B cell (primary cell): Measurements from ENCODE around the gene BTRC.

ENCODE experiments used
- CTCF ChIP-seq: fragments of 200-600 bp; IDR thresholded peaks from one replicate; pipeline ENCODE4 v1.8.0; 2022; ENCODE audit warnings: antibody characterized with exemption, mild to moderate bottlenecking
- EZH2 ChIP-seq: IDR thresholded peaks from 2 replicates; pipeline ENCODE4 v1.6.1; 2012; ENCODE audit warnings: borderline replicate concordance, low read depth, mild to moderate bottlenecking, moderate library complexity, low read length; ENCODE audit not compliant: insufficient read depth, poor library complexity, severe bottlenecking

GRCh38 chr10:101319241-101319915 lies 34.6 kb upstream of the BTRC start:
- TF ChIP-seq CTCF (no peak), EZH2 (no peak)
